Peyer's patch (tissue), 4 donors: ENCODE results near the gene PPP5C.

ENCODE experiments used
- POLR2A ChIP-seq, 2 donors: fragments of 450-650 bp; IDR thresholded peaks; one replicate each; pipeline ENCODE4 v1.5.1; 2017; ENCODE audit warnings: antibody characterized with exemption in 2 of 2, mild to moderate bottlenecking in 2 of 2, moderate library complexity in 2 of 2
- TF ChIP-seq, protein P1 (sequence below), 6 experiments: fragments of 450-650 bp in 4 of 6; fragments of 200-600 bp in 2 of 6; sonication (generic) in 1 of 6; IDR thresholded peaks; one replicate each; pipeline ENCODE4 v1.5.1; 2017 to 2019; ENCODE audit warnings: antibody characterized with exemption in 6 of 6, mild to moderate bottlenecking in 3 of 6, moderate library complexity in 1 of 6

DNA sequence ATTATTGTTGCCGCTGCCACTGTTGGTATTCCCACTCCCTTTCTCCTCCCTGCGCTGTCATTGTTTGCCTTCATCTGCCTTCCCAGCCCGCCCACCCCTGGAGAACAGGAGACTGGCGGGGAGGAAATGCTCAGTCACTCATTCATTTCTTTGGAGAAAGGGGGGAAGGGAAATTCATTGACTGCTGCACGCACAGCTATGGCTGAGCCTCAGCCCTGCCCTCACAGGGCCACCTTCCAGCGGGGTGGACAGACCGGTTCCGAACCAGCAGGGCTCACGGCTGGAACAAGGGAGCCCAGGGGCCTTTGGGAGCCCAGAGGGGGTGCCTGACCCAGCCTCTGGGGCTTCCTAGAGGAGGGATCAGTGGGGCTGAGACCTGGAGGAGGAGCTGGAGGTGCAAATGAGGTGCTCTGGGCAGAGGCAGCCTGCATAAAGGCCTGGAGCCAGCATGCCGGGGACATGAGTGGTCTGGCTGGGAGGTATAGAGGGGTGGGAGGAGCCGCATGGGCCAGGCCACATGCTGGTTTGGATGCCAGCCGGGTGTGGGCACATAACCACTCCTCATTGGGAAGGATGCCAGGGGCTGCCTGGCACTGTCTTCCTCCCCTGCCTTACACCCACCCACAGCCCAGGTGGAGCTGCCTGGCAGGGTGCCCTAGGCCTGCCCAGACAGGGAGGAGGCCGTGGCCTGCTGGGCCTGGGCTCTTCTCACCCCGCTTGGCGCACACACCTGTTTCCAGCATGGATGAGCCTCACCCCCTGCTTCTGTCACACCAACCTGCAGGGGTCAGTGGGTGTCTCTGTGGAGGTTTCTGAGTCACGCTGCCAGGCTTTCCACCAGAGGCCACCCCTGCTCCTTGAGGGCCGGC lies 26.8 kb downstream of the PPP5C start:
- no peak for TF ChIP-seq POLR2A (IDR thresholded peaks at IDR 0.05)
- TF ChIP-seq, protein P1, sequence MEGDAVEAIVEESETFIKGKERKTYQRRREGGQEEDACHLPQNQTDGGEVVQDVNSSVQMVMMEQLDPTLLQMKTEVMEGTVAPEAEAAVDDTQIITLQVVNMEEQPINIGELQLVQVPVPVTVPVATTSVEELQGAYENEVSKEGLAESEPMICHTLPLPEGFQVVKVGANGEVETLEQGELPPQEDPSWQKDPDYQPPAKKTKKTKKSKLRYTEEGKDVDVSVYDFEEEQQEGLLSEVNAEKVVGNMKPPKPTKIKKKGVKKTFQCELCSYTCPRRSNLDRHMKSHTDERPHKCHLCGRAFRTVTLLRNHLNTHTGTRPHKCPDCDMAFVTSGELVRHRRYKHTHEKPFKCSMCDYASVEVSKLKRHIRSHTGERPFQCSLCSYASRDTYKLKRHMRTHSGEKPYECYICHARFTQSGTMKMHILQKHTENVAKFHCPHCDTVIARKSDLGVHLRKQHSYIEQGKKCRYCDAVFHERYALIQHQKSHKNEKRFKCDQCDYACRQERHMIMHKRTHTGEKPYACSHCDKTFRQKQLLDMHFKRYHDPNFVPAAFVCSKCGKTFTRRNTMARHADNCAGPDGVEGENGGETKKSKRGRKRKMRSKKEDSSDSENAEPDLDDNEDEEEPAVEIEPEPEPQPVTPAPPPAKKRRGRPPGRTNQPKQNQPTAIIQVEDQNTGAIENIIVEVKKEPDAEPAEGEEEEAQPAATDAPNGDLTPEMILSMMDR (IDR thresholded peaks at IDR 0.05), result no peak
